Type B pancreatic cell (in vitro differentiated cells): ENCODE measurements around the gene TXNDC17. TPM values are rescaled to one million over a fixed set of nuclear protein-coding genes. Genes with fewer than 3 reads are reported as not detected.
A peak's percentile ranks its signal among the peaks of the same experiment; 100 is the strongest.
"Not testable (repeated sequence)": the region's sequence is repeated elsewhere in the genome, so short reads cannot be mapped to it uniquely, and the experiment has no call there.

Experiments
- DNase-seq: peaks from one replicate; pipeline ENCODE4 v3.0.0; 2021; ENCODE audit warnings: mixed read lengths; ENCODE audit not compliant: unreplicated experiment; ENCODE audit errors: extremely low spot score
- H3K27ac Mint-ChIP-seq: 2 replicates; pipeline ENCODE4 v1.8.0; 2021; ENCODE audit warnings: mild to moderate bottlenecking, mixed read lengths
- H3K27me3 Mint-ChIP-seq: 2 replicates; pipeline ENCODE4 v1.8.0; 2021; ENCODE audit warnings: mixed read lengths
- H3K36me3 Mint-ChIP-seq: 2 replicates; pipeline ENCODE4 v1.8.0; 2021; ENCODE audit warnings: mixed read lengths
- H3K4me1 Mint-ChIP-seq: one replicate; pipeline ENCODE4 v1.8.0; 2021; ENCODE audit warnings: mixed read lengths; ENCODE audit not compliant: unreplicated experiment
- H3K4me3 Mint-ChIP-seq: 2 replicates; pipeline ENCODE4 v1.8.0; 2021; ENCODE audit warnings: mild to moderate bottlenecking, mixed read lengths
- H3K9me3 Mint-ChIP-seq: 2 replicates; pipeline ENCODE4 v1.8.0; 2021; ENCODE audit warnings: mixed read lengths
- CTCF ChIP-seq: fragments of 200-600 bp; sonication (generic); conservative IDR thresholded peaks from 2 replicates; pipeline ENCODE4 v1.5.0; 2021; ENCODE audit warnings: antibody characterized with exemption, mild to moderate bottlenecking
- long read RNA-seq: library from polyadenylated mRNA; unstranded; transcript quantifications from one replicate; pipeline ENCODE4 v2.0.0, GENCODE V29; 2020
- total RNA-seq: library from RNA; stranded (reverse); gene quantifications from 2 replicates; pipeline ENCODE4 v1.2.1, GENCODE V29; 2021; ENCODE audit warnings: low replicate concordance

The TXNDC17 gene
- 83.2 and 90.6 TPM in 2 replicates for total RNA-seq
- long read RNA-seq, transcript TXNDC17-201 (4 exons, 2,219 nt), result major isoform, 26 of 40 reads
- long read RNA-seq, partial matches to known transcripts, result 1 of 40 reads
- long read RNA-seq, other reads (novel, unspliced or antisense), result 1 of 40 reads

DNA sequence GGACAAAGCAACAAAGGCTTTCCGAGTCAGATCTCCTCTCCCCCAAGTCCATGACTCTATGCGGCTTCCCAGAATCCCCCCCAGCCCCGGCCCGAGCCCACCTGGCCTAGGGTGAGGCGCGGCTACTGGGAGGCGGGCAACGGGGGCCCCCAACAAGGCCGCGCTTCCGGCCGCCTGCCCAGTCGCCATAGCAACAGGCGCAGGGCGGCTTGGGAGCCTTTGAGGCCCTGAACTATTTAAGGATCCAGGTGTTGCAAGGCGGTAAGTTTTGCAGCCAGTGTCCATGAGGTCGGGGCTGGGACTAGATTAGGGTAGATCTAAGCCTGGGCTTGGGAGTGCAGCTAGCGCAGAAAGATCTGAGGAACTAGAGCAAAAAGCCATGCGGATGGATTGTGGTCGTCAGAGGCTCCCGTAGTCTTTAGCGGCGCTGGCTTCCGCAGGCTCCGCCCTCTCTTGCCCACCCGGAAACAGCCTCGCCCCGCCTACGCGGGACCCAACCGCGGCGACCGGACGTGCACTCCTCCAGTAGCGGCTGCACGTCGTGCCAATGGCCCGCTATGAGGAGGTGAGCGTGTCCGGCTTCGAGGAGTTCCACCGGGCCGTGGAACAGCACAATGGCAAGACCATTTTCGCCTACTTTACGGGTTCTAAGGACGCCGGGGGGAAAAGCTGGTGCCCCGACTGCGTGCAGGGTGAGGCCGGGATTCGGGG lies at the start of gene TXNDC17, which contains the start of gene KIAA0753:
TXNDC17 (plus strand) TSS at position 525 of the 711 bp plus-strand sequence; CDS start at position 548, 23 bp downstream.
KIAA0753 (minus strand) TSS at position 176 of the 711 bp plus-strand sequence. CDS start 5,608 bp downstream, outside the sequence.
- TF ChIP-seq CTCF, result no peak
- no peaks in the 10 kb centered on the region for H3K27me3 Mint-ChIP-seq
- H3K4me1 Mint-ChIP-seq, result peaks cover 18% of the 10 kb centered on the region
- H3K4me3 Mint-ChIP-seq, result peak within 1 kb of the TSS; percentile 95
- DNase-seq, result peak; percentile 91
- no peaks in the 10 kb centered on the region for H3K9me3 Mint-ChIP-seq
- H3K36me3 Mint-ChIP-seq, result no peaks in the 10 kb centered on the region
- peak within 1 kb of the TSS; percentile 98 for H3K27ac Mint-ChIP-seq

DNA sequence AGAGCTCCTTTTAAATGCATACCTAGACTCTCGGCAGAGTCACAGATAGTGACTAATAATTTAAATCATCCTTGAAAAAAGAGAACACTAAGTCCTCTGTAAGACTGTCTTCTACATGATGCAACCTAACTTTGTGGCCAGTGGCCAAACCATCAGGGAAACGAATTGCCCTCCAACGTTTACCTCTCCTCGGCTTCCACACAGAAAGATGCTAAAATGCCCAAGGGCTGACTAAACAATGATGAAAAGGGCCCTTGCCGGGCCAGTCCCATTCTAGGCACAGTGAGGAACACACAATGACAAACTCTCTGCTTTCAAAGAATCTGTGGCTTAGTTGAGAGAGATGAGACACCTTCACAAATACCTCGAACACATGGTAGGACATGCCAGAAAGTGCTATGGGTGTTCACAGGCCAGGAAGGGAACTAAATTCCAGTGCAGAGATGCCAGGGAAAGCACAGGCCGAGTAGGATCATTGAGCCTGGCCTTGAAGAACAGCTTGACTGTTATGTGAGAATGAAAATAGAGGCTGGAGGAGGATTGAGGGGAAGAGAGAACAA lies 49.2 kb upstream of the TXNDC17 start:
- Mint-ChIP-seq H3K27ac (peak overlapping the region; percentile 55), H3K9me3 (no peaks in the 10 kb centered on the region), H3K4me1 (peaks cover 8% of the 10 kb centered on the region), H3K4me3 (no peak overlapping the region), H3K36me3 (peaks cover 47% of the 10 kb centered on the region), H3K27me3 (no peaks in the 10 kb centered on the region)
- no peak for DNase-seq
- no peak for TF ChIP-seq CTCF

DNA sequence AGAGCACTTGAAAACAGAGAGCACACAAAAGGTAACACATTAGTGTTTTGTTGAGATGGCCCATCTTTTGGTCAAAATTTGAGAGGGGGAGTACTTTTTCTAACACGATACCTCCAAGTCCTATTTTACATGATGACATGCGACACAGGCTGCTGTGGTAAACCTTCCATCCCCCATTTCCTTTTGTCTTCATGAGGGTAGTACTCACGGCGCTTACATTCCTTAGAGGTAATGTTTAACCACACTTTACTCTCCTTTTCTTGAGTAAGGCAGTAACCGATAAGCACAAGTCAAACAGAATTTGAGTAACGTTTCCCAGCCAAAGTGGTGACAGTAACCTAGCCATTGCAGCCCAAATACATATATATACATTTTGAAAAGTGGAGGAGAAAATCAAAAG lies 48.7 kb upstream of the TXNDC17 start:
- Mint-ChIP-seq H3K9me3 (no peaks in the 10 kb centered on the region), H3K4me3 (peak overlapping the region; percentile 39)

GRCh38 chr17:6593371-6593770 lies 47.5 kb upstream of the TXNDC17 start:
- H3K4me3 Mint-ChIP-seq, H3K9me3 Mint-ChIP-seq, H3K27me3 Mint-ChIP-seq, DNase-seq, H3K27ac Mint-ChIP-seq: not testable (repeated sequence)
- Mint-ChIP-seq H3K36me3 (peaks cover 35% of the 10 kb centered on the region), H3K4me1 (peaks cover 12% of the 10 kb centered on the region)

More for the DNA sequence above, 48.7 kb upstream of the TXNDC17 start:
- no peak for TF ChIP-seq CTCF
- DNase-seq, result no peak
- Mint-ChIP-seq H3K27ac (peak overlapping the region; percentile 55), H3K27me3 (no peaks in the 10 kb centered on the region), H3K4me1 (peaks cover 8% of the 10 kb centered on the region), H3K36me3 (peaks cover 47% of the 10 kb centered on the region)

DNA sequence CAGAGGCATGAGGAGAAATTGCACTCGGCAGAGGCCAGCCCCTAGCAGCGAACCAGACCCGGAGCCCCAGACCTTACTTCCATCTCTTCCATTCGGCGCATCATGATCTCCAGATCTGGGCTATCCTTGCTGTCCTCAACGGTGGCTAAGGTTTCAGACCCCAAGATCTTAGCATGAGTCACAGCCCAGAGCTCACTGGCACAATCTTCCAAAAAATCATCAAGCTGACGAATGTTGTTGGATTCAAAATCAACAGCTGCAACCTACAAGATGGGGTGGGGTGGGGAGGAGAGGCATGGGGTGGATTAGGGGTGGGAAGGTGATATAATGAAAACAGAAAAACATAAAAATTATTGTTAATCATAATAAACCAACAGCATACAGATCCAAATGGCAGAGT lies 44.8 kb upstream of the TXNDC17 start:
- TF ChIP-seq CTCF, result no peak
- no peaks in the 10 kb centered on the region for H3K9me3 Mint-ChIP-seq
- H3K27me3 Mint-ChIP-seq, result no peaks in the 10 kb centered on the region
- peaks cover 12% of the 10 kb centered on the region for H3K4me1 Mint-ChIP-seq
- no peak overlapping the region for H3K4me3 Mint-ChIP-seq
- DNase-seq, result no peak
- peaks cover 36% of the 10 kb centered on the region for H3K36me3 Mint-ChIP-seq
- H3K27ac Mint-ChIP-seq, result no peak overlapping the region

DNA sequence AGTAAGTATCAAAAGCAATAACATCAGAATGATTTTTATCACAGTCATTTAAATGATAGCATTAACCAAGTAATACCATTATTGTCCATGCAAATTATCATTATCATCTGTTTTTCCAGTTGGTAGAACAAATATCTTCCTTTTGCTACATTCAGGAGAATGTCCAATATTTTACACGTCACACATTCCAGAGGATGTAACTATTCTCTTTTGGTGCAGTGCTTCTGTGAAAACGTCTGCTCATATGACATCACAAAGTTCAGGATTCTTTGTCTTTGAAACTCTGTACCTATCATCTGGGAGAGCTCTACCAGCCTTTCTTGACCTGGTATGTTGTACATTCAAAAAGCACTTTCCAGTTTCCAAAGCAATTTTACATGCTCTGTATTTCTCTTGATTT lies 44.3 kb upstream of the TXNDC17 start:
- H3K4me3 Mint-ChIP-seq, result no peak overlapping the region
- no peak overlapping the region for H3K27ac Mint-ChIP-seq
- TF ChIP-seq CTCF, result no peak
- peaks cover 12% of the 10 kb centered on the region for H3K4me1 Mint-ChIP-seq
- no peak for DNase-seq
- no peaks in the 10 kb centered on the region for H3K27me3 Mint-ChIP-seq
- peaks cover 36% of the 10 kb centered on the region for H3K36me3 Mint-ChIP-seq
- no peaks in the 10 kb centered on the region for H3K9me3 Mint-ChIP-seq
